Ascending aorta (tissue), 2 donors: Measurements from ENCODE around the gene GPATCH8. TPM values are rescaled to one million over a fixed set of nuclear protein-coding genes. Genes with fewer than 3 reads are reported as not detected.
"Not testable (repeated sequence)": the region's sequence is repeated elsewhere in the genome, so short reads cannot be mapped to it uniquely, and the experiment has no call there.

Source experiments
- DNase-seq, 2 donors: peaks; one replicate each; pipeline ENCODE4 v3.0.0-alpha.2; 2019; ENCODE audit warnings: low spot score in 2 of 2
- H3K27ac ChIP-seq, 2 donors: fragments of 200-600 bp; sonication (generic); one replicate each; pipeline ENCODE4 v1.5.1; 2016 to 2017; ENCODE audit warnings: mild to moderate bottlenecking in 1 of 2
- H3K27me3 ChIP-seq: fragments of 200-600 bp; sonication (generic); one replicate; pipeline ENCODE4 v1.5.1; 2017
- H3K36me3 ChIP-seq, 2 donors: fragments of 200-600 bp; sonication (generic); one replicate each; pipeline ENCODE4 v1.5.1; 2016
- H3K4me1 ChIP-seq, 2 donors: fragments of 200-600 bp; sonication (generic); one replicate each; pipeline ENCODE4 v1.5.1; 2016 to 2017; ENCODE audit warnings: mild to moderate bottlenecking in 1 of 2
- H3K4me3 ChIP-seq, 2 donors: fragments of 200-600 bp; sonication (generic); one replicate each; pipeline ENCODE4 v1.5.1; 2016 to 2017; ENCODE audit warnings: mild to moderate bottlenecking in 1 of 2
- H3K9me3 ChIP-seq, 2 donors: fragments of 200-600 bp; sonication (generic); one replicate each; pipeline ENCODE4 v1.5.1; 2016
- intact Hi-C: fragments of 100-400 bp; cut with DNase I; formaldehyde crosslinking; loops from one replicate; pipeline ENCODE4 v1.15.1; 2023
- total RNA-seq: library from RNA; depleted of rRNA; stranded (reverse); fragments of >200 nt; gene quantifications from one replicate; pipeline ENCODE4 v1.1.0, GENCODE V29; 2016
- TF ChIP-seq, protein P1 (sequence below), 3 experiments: fragments of 200-600 bp in 2 of 3; fragments of 450-650 bp in 1 of 3; sonication (generic) in 2 of 3; IDR thresholded peaks; one replicate each; pipeline ENCODE4 v1.5.1; 2016 to 2019; ENCODE audit warnings: antibody characterized with exemption in 3 of 3, mild to moderate bottlenecking in 1 of 3, moderate library complexity in 1 of 3

Gene GPATCH8
- total RNA-seq, 1 donor from 2014 or later = 13.3 TPM

DNA sequence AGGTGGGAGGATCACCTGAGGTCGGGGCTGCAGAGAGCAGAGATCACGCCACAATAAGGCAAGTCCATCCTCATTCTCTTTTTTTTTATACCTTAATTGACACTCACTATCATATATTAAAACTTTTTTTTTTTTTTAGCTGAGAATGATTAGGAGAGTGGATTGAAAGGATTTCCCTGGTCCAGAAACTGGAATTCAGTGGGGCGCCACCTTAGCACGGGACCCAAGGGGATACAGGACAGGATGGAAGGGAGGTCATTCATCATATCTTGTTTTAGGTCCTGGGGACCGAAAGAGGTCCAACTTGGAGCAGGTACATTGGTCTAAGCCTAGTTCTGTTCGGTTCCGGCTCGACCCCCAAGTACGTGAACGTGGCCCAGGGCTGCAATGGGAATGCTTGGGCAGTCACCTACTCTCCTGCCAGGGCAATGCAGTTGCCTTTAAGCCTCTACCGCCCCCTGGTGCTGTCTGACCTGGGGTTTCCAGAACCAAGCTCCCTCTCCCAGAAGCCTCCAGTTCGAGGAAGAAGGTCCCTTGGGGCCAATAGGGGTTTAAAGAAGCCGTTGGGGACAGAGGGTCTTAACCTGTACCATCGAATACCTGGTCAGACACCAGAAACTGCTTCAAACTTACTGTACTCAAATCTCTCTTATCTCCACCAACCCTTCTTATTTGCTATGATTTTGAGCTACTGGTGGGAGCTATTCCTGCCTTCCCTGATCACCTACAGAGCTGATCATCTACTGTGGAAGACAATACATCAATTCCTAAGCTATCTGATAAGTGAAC lies 19.9 kb upstream of the GPATCH8 start:
- H3K4me1 ChIP-seq = no peaks in the 10 kb centered on the region
- no peaks in the 10 kb centered on the region for H3K36me3 ChIP-seq
- TF ChIP-seq, protein P1, sequence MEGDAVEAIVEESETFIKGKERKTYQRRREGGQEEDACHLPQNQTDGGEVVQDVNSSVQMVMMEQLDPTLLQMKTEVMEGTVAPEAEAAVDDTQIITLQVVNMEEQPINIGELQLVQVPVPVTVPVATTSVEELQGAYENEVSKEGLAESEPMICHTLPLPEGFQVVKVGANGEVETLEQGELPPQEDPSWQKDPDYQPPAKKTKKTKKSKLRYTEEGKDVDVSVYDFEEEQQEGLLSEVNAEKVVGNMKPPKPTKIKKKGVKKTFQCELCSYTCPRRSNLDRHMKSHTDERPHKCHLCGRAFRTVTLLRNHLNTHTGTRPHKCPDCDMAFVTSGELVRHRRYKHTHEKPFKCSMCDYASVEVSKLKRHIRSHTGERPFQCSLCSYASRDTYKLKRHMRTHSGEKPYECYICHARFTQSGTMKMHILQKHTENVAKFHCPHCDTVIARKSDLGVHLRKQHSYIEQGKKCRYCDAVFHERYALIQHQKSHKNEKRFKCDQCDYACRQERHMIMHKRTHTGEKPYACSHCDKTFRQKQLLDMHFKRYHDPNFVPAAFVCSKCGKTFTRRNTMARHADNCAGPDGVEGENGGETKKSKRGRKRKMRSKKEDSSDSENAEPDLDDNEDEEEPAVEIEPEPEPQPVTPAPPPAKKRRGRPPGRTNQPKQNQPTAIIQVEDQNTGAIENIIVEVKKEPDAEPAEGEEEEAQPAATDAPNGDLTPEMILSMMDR (IDR thresholded peaks at IDR 0.05) = peak in 2 of 3 experiments; percentile 47 to 61
- no peaks in the 10 kb centered on the region for H3K9me3 ChIP-seq
- intact Hi-C loops = no loop called here
- H3K27ac ChIP-seq = no peak overlapping the region
- H3K4me3 ChIP-seq = no peak overlapping the region
- no peaks in the 10 kb centered on the region for H3K27me3 ChIP-seq
- DNase-seq = peak in 1 of 2 donors; percentile 73

DNA sequence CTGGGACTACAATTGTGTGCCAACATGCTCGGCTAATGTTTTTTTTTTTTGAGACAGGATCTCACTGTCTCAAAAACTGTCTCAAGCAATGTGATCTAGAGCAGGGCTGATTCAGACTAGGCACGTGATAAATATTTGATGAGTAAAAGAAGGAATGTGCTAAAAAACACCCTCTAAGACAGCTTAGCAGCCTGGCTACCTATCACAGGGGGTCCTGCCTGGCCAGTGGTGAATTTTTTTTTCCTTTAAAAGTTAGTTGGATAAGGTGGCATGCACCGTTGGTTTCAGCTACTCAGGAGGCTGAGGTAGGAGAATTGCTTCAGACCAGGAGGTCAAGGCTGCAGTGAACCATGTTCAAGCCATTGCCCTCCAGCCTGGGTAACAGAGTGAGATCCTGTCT lies 14.8 kb upstream of the GPATCH8 start:
- intact Hi-C loops = no loop called here

DNA sequence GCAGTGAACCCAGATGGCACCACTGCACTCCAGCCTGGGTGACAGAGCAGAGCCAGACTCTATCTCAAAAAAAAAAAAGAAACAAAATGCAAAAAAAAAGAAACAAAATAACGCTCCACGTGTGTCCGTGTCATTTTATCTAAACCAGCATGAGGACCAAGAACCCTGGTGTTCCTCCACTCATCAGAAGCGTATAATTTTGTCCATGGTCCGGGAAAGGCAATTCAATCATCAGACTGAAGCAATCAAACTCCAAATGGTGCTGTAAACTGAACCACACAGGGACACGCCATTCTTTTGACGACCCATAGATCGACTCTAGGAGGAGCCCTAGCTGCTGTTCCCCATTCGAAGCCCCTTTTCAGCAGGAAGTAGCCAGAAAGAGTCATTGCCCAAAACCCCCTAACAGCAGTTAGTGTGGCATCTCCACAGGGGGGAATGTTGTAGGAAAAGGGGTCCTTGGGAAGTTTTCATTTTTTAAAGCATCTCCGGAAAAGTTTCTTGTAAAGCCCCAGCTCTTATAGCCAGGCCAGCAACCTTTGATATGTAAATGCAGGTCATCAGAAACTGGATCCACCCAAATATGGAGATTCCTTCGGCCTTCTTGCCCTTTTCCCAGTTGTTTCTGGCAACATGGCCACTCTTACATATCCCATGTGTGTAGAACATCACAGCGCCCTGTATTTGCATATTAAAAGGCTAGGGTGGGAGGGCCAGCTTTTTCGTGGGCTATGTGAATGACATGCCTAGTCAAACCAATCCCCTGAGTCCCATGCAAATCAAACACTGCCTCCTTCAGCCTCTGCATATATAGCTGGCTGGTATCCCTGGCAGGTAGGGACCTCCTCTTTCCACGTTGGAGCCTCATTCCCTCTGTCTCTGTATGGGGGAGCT lies 8.3 kb upstream of the GPATCH8 start:
- H3K27ac ChIP-seq, H3K9me3 ChIP-seq, H3K27me3 ChIP-seq, H3K4me3 ChIP-seq, DNase-seq, H3K36me3 ChIP-seq, H3K4me1 ChIP-seq, intact Hi-C loops: not testable (repeated sequence)

More for the DNA sequence above, 14.8 kb upstream of the GPATCH8 start:
- Histone ChIP-seq H3K9me3 (no peaks in the 10 kb centered on the region), H3K27ac (no peak overlapping the region), H3K4me3 (no peak overlapping the region), H3K4me1 (no peaks in the 10 kb centered on the region), H3K27me3 (no peaks in the 10 kb centered on the region), H3K36me3 (no peaks in the 10 kb centered on the region)
- TF ChIP-seq, protein P1 (IDR thresholded peaks at IDR 0.05) = no peak
- no peak for DNase-seq

DNA sequence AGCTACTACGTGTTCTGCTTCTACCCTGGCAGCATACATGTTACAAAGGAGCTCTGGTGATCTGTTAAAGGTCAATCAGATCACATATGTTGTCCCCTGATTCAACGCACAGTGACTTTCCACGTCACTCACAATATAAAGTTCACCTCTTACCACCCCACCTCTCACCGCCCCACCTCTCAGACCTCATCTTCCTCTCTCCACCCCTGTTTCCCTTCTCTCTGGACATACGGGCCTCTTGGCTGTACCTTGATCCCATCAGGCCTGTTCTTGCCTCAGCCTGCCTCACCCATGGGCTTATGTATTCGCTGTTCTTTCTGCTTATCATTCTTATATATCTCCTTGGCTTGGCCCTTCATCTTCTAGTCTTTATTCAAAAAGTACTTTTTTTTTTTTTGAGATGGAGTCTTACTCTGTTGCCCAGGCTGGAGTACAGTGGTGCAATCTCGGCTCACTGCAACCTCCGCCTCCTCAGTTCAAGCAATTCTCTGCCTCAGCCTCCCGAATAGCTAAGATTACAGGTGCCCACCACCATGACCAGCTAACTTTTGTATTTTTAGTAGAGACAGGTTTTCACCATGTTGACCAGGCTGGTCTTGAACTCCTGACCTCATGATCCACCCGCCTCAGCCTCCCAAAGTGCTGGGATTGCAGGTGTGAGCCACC lies 3.9 kb upstream of the GPATCH8 start:
- not testable (repeated sequence) for DNase-seq, H3K9me3 ChIP-seq, H3K27ac ChIP-seq, H3K36me3 ChIP-seq, H3K27me3 ChIP-seq, H3K4me1 ChIP-seq, H3K4me3 ChIP-seq
- intact Hi-C loops = loop anchor here (10.0 kb wide), 1 partner anchor 292 kb away; the partner anchor contains the start of gene UBTF

DNA sequence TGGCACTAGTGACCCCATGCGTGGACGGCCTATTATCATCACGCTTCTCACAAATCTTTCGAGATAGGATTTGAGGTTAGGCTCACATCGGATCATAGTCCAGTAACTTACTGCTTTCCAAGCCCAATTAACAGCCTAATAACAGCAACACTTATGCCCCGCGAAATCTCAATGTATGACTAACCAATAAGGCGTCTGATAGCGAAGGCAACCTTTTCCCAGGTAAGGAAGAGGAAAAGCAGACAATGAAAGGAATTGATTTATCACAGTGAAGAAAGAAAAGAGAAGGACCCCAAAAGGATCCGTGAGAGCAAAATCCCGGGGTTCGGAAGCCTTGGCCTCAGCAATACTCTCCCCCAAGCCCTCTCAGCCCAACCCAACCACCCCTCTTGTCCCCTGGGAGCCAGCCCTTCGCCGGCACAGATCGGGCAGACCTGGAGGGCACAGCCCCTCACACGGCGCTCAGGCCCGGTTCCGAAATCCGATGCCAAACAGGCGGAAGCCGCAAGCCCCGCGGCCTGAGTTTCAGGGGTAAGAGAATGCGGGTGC lies 534 bp downstream of the GPATCH8 start:
- Histone ChIP-seq H3K27me3 (no peaks in the 10 kb centered on the region), H3K27ac (peak overlapping the region; percentile 88 to 91), H3K4me1 (peaks cover 0 to 14% of the 10 kb centered on the region in 2 donors), H3K36me3 (no peaks in the 10 kb centered on the region), H3K9me3 (no peaks in the 10 kb centered on the region), H3K4me3 (peak overlapping the region; percentile 68 to 90)
- DNase-seq = no peak
- TF ChIP-seq, protein P1 (IDR thresholded peaks at IDR 0.05) = no peak
- intact Hi-C loops = loop anchor here (5.0 to 10.0 kb wide), 2 partner anchors 55 to 288 kb away; partner anchors contain the start of genes FZD2 and UBTF

DNA sequence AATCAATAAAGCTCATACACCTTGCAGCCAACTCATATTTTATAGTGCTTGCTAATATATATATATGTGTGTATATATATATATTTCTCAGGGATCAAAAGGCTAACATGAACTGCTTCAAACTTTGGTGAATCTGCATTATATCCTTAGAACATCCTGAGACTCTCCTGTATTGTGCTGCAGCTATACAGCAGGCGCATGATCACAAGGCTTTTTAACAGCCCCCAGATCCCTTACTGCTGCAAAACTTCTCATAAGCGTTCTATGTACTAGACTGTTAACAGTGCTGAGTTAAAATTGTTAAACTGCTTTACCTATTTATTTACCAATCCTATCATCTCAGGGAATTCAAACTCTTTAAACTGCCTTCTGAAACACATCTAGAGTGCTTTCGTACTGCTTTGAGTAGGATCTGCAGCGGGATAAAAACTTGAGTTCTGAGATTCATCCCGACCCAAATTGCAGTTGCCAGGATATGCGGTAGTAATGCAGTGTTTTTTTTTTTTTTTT lies 1.3 kb downstream of the GPATCH8 start:
- no peak overlapping the region for H3K27ac ChIP-seq
- intact Hi-C loops = loop anchor here (5.0 to 10.0 kb wide), 2 partner anchors 55 to 287 kb away; partner anchors contain the start of genes FZD2 and UBTF
- H3K36me3 ChIP-seq = no peaks in the 10 kb centered on the region
- peak overlapping the region; percentile 68 to 90 for H3K4me3 ChIP-seq
- TF ChIP-seq, protein P1 (IDR thresholded peaks at IDR 0.05) = no peak
- H3K27me3 ChIP-seq = no peaks in the 10 kb centered on the region
- H3K9me3 ChIP-seq = no peaks in the 10 kb centered on the region
- peaks cover 0 to 17% of the 10 kb centered on the region in 2 donors for H3K4me1 ChIP-seq
- DNase-seq = no peak
